CD4-positive, alpha-beta T cell (primary cell): ENCODE results near the gene PPP5C. TPM values are rescaled to one million over a fixed set of nuclear protein-coding genes. Genes with fewer than 3 reads are reported as not detected.

ENCODE experiments used
- ATAC-seq: fragments of 200-7000 bp; cut with Tn5 transposase; one replicate; pipeline ENCODE4 v1.10.0; 2022; ENCODE audit warnings: mild to moderate bottlenecking; ENCODE audit not compliant: poor library complexity
- CTCF ChIA-PET: fragments of 350-600 bp; sonication (Branson Sonifier 250); formaldehyde crosslinking; loops from one replicate; lab custom pipeline; 2021; ENCODE audit warnings: antibody characterized with exemption, inconsistent platforms; lab: Charles Lee
- POLR2A ChIA-PET: fragments of 350-600 bp; sonication (Branson Sonifier 250); formaldehyde crosslinking; loops from one replicate; lab custom pipeline; 2021; ENCODE audit warnings: antibody characterized with exemption, inconsistent platforms; lab: Charles Lee
- DNase-seq, 14 experiments: peaks; one replicate each; pipeline ENCODE4 v3.0.0-alpha.2; 2013 to 2020; ENCODE audit warnings: mixed read lengths in 2 of 14
- H3K27ac ChIP-seq, 2 donors: one replicate each; pipeline versions ENCODE4 v1.5.1 to v1.7.0; 2013; ENCODE audit warnings: low read length in 2 of 2, low read depth in 1 of 2, mild to moderate bottlenecking in 1 of 2
- H3K27me3 ChIP-seq, 2 experiments: 1 replicate in 1 of 2; 2 replicates in 1 of 2; pipeline versions ENCODE4 v1.6.1 to v1.7.0; 2013; ENCODE audit warnings: low read length in 2 of 2, control low read depth in 1 of 2, mild to moderate bottlenecking in 1 of 2, moderate library complexity in 1 of 2; ENCODE audit not compliant: insufficient read depth in 2 of 2, control insufficient read depth in 1 of 2
- H3K36me3 ChIP-seq: one replicate; pipeline ENCODE4 v1.6.1; 2013; ENCODE audit warnings: low read length, control low read depth; ENCODE audit not compliant: insufficient read depth
- H3K4me1 ChIP-seq: one replicate; pipeline ENCODE4 v1.6.1; 2013; ENCODE audit warnings: low read length, control low read depth; ENCODE audit not compliant: insufficient read depth
- H3K4me3 ChIP-seq: one replicate; pipeline ENCODE4 v1.5.1; 2013; ENCODE audit warnings: mild to moderate bottlenecking, low read length, moderate library complexity
- H3K9me3 ChIP-seq, 2 experiments: 1 replicate in 1 of 2; 2 replicates in 1 of 2; pipeline versions ENCODE4 v1.6.1 to v1.7.0; 2013; ENCODE audit warnings: low read length in 2 of 2, mild to moderate bottlenecking in 2 of 2, control low read depth in 1 of 2, moderate library complexity in 1 of 2; ENCODE audit not compliant: control insufficient read depth in 1 of 2, insufficient read depth in 1 of 2
- H3K27ac Mint-ChIP-seq: one replicate; pipeline ENCODE4 v1.8.0; 2020; ENCODE audit warnings: mixed read lengths
- H3K27me3 Mint-ChIP-seq: one replicate; pipeline ENCODE4 v1.8.0; 2021; ENCODE audit warnings: mixed read lengths
- H3K36me3 Mint-ChIP-seq: one replicate; pipeline ENCODE4 v1.8.0; 2021; ENCODE audit warnings: low read depth, mixed read lengths
- H3K4me1 Mint-ChIP-seq: one replicate; pipeline ENCODE4 v1.8.0; 2021; ENCODE audit warnings: low read depth, mixed read lengths
- H3K4me3 Mint-ChIP-seq: one replicate; pipeline ENCODE4 v1.8.0; 2020; ENCODE audit warnings: mild to moderate bottlenecking, mixed read lengths
- H3K9me3 Mint-ChIP-seq: one replicate; pipeline ENCODE4 v1.8.0; 2020; ENCODE audit warnings: mixed read lengths
- CTCF ChIP-seq: fragments of 200-600 bp; IDR thresholded peaks from one replicate; pipeline ENCODE4 v1.8.0; 2022; ENCODE audit warnings: antibody characterized with exemption, mild to moderate bottlenecking
- intact Hi-C, 2 experiments: fragments of 100-400 bp; cut with DNase I in 1 of 2; cut with micrococcal nuclease in 1 of 2; formaldehyde crosslinking; loops; one replicate each; pipeline versions ENCODE4 v1.15.1 to v1.9.0; 2023 to 2025; cut with DNase I, micrococcal nuclease
- total RNA-seq, 174 experiments: library from RNA in 2 of 174; stranded (reverse) in 2 of 174; gene quantifications; one replicate each; pipeline ENCODE4 v1.2.3 and lab custom pipeline; 2021 to 2026

Gene PPP5C
- total RNA-seq, 2 experiments from 2014 or later = 18.9 to 20.2 TPM

- H3K36me3 ChIP-seq = peaks cover 26% of the 10 kb centered on the region
- Mint-ChIP-seq H3K4me3 (peak overlapping the region; percentile 72), H3K27ac (peak overlapping the region; percentile 91), H3K4me1 (peaks cover 66% of the 10 kb centered on the region), H3K27me3 (no peaks in the 10 kb centered on the region), H3K9me3 (no peaks in the 10 kb centered on the region), H3K36me3 (peaks cover 40% of the 10 kb centered on the region)
- peak overlapping the region; percentile 62 to 80 for H3K27ac ChIP-seq
- H3K27me3 ChIP-seq = no peaks in the 10 kb centered on the region
- H3K9me3 ChIP-seq = no peaks in the 10 kb centered on the region
- ChIA-PET CTCF (no interaction called here), POLR2A (interaction anchor here (0.8 to 1.6 kb wide), 2 partner anchors 11 to 13 kb away, joined by 3 read pairs; no protein-coding TSS in a partner anchor)
- peak overlapping the region; percentile 34 for H3K4me3 ChIP-seq
- ATAC-seq = no peak
- DNase-seq = peak in 6 of 14 experiments; percentile 5 to 64 (median 36)
- TF ChIP-seq CTCF = no peak
- intact Hi-C loops = no loop called here
- peaks cover 72% of the 10 kb centered on the region for H3K4me1 ChIP-seq
Observed at GRCh38 chr19:46350758-46351159, 3.9 kb downstream of the PPP5C start.

DNA sequence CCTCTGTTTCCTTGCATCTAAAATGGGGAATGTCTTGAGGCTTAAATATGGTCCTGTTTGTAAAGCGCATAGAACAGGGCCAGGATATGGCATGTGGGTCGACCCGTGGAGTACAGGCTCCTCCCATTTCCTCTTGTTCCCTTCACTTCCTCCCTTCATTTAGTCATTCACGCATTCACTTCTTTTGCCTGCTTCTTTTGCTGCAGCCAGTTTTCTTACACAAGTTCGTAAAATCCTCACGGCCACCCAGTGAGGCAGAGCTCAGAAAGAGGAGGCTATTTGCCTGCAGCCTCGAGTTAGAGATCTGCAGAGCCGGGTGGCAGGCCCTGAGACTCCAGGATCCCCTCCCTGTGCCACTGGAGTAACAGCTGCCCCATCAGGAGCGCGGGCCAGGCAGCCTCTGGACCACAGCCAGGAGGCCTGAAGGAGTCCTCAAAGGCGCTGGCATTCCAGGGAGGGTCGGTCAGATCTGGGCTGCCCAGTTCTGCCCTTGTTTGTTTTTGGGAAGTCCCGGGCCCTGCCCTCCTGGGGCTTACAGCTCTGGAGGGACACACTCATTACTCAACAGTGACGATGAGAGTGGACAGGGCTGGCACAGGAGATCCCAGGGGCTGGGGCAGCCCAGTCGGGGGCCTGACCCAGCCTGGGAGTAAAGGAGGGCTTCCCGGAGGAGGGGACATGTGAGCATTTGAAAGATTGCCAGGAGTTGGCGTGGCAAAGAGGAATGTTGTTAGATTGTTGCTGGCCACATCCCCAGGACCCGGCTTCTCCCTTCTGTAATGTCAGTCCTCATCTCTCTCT is 4.6 kb downstream of the PPP5C start:
- ChIA-PET POLR2A (interaction anchor here (0.8 to 1.6 kb wide), 2 partner anchors 11 to 13 kb away, joined by 3 read pairs; no protein-coding TSS in a partner anchor), CTCF (no interaction called here)
- Histone ChIP-seq H3K27me3 (no peaks in the 10 kb centered on the region), H3K9me3 (no peaks in the 10 kb centered on the region), H3K4me1 (peaks cover 70% of the 10 kb centered on the region), H3K4me3 (peak overlapping the region; percentile 13), H3K27ac (peak overlapping the region; percentile 62 to 80), H3K36me3 (peaks cover 33% of the 10 kb centered on the region)
- Mint-ChIP-seq H3K4me1 (peaks cover 63% of the 10 kb centered on the region), H3K36me3 (peaks cover 44% of the 10 kb centered on the region), H3K27me3 (no peaks in the 10 kb centered on the region), H3K4me3 (peak overlapping the region; percentile 72), H3K9me3 (no peaks in the 10 kb centered on the region), H3K27ac (peak overlapping the region; percentile 91)
- DNase-seq (peak in 7 of 14 experiments; percentile 3 to 64 (median 45)), ATAC-seq (peak; percentile 27)
- TF ChIP-seq CTCF = no peak
- intact Hi-C loops = no loop called here

- H3K4me3 Mint-ChIP-seq = no peak overlapping the region
- peaks cover 49% of the 10 kb centered on the region for H3K4me1 ChIP-seq
- DNase-seq (no peak), ATAC-seq (no peak)
- H3K27ac Mint-ChIP-seq = no peak overlapping the region
- H3K27me3 Mint-ChIP-seq = no peaks in the 10 kb centered on the region
- H3K4me3 ChIP-seq = no peak overlapping the region
- no peak overlapping the region for H3K27ac ChIP-seq
- no peaks in the 10 kb centered on the region for H3K9me3 ChIP-seq
- H3K36me3 Mint-ChIP-seq = peaks cover 59% of the 10 kb centered on the region
- peaks cover 44% of the 10 kb centered on the region for H3K36me3 ChIP-seq
- CTCF ChIA-PET = interaction anchor here (0.7 kb wide), 1 partner anchor 10 kb away, joined by 3 read pairs; no protein-coding TSS in a partner anchor
- H3K27me3 ChIP-seq = no peaks in the 10 kb centered on the region
- no peaks in the 10 kb centered on the region for H3K9me3 Mint-ChIP-seq
- H3K4me1 Mint-ChIP-seq = peaks cover 57% of the 10 kb centered on the region
- POLR2A ChIA-PET = no interaction called here
- intact Hi-C loops = no loop called here
- TF ChIP-seq CTCF = no peak
Observed at GRCh38 chr19:46353730-46354528, 7.0 kb downstream of the PPP5C start.
